NB4 (cell line): ENCODE measurements around the gene WDR86.

Source experiments
- DNase-seq: peaks from one replicate; pipeline ENCODE4 v3.0.0; 2010; ENCODE audit warnings: low read depth
- H3K4me3 ChIP-seq: one replicate; pipeline ENCODE4 v1.5.1; 2011; ENCODE audit warnings: mild to moderate bottlenecking, low read depth, low read length, moderate library complexity
- MYC ChIP-seq: IDR thresholded peaks from 2 replicates; pipeline ENCODE4 v1.6.1; 2011; ENCODE audit warnings: low read depth, low read length
- POLR2A ChIP-seq: IDR thresholded peaks from 2 replicates; pipeline ENCODE4 v1.6.1; 2011; ENCODE audit warnings: mild to moderate bottlenecking; ENCODE audit not compliant: insufficient read length; ENCODE audit errors: extremely low read depth
- TF ChIP-seq, protein P1 (sequence below): IDR thresholded peaks from one replicate; pipeline ENCODE4 v1.5.1; 2012; ENCODE audit warnings: low read depth, low read length
- TF ChIP-seq, protein P2 (sequence below): IDR thresholded peaks from 2 replicates; pipeline ENCODE4 v1.6.1; 2011; ENCODE audit warnings: low read depth, low read length

The WDR86 gene

DNA sequence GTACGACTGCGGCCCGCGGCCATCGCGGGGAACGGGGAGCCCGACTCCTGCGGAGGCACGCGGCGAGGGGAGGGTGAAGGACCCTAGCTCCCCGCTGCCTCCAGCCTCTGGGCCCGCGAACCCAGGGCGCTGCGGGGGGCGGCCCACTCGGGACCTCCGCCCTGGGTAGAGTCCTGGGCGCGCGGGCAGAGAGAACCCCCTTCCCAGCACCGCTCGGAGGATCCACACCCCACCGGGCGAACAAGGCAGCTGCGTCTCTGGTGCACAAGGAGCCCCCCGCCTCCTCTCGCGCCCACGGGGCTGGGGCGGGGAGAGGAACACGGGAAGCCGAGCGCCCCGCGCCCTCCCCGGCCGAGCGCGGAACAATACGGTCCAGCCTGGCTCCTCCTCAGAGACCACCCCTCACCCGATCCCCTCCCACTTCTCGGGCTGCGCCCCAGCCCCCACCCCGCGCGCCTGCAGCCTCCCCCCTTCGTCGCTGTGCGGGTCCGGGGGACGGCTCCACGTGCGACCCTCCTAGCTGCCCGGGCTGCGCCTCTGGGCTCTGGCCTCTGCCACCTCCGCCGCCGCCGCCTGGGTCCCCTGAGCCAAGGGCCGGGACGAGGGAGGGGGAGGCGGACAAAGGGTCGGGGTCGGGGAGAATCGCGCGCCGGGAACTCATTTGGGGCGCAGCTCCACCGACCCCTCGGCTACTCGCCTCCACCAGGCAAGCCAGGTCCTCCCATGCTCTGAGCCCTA is at the start of gene WDR86:
TSS of gene WDR86 (minus strand) at position 372 of the 738 bp plus-strand sequence. CDS start 449 bp downstream, outside the sequence.
- no peak within 1 kb of the TSS for H3K4me3 ChIP-seq
- no peak for TF ChIP-seq POLR2A
- no peak for TF ChIP-seq MYC
- TF ChIP-seq, protein P1, sequence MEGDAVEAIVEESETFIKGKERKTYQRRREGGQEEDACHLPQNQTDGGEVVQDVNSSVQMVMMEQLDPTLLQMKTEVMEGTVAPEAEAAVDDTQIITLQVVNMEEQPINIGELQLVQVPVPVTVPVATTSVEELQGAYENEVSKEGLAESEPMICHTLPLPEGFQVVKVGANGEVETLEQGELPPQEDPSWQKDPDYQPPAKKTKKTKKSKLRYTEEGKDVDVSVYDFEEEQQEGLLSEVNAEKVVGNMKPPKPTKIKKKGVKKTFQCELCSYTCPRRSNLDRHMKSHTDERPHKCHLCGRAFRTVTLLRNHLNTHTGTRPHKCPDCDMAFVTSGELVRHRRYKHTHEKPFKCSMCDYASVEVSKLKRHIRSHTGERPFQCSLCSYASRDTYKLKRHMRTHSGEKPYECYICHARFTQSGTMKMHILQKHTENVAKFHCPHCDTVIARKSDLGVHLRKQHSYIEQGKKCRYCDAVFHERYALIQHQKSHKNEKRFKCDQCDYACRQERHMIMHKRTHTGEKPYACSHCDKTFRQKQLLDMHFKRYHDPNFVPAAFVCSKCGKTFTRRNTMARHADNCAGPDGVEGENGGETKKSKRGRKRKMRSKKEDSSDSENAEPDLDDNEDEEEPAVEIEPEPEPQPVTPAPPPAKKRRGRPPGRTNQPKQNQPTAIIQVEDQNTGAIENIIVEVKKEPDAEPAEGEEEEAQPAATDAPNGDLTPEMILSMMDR: no peak
- TF ChIP-seq, protein P2, sequence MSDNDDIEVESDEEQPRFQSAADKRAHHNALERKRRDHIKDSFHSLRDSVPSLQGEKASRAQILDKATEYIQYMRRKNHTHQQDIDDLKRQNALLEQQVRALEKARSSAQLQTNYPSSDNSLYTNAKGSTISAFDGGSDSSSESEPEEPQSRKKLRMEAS: no peak
- no peak for DNase-seq

DNA sequence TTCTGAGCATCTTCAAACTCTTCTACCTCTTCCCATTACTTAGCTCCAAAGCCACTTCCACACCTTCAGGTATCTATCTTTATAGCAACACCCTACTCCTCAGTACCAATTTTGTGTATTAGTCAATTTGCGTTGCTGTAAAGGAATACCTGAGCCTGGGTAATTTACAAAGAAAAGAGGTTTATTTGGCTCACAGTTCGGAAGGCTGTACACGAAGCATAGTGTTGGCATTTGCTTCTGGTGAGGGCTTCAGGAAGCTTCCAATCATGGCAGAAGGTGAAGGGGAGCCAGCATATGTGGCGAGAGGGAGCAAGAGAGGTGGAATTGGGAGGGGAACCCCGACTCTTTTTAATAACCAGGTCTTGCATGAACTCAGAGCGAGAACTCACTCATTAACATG is 47.7 kb upstream of the WDR86 start:
- DNase-seq: no peak
- H3K4me3 ChIP-seq: no peak overlapping the region
- no peak for TF ChIP-seq POLR2A
- no peak for TF ChIP-seq MYC
- TF ChIP-seq, protein P1: no peak
- TF ChIP-seq, protein P2: no peak

DNA sequence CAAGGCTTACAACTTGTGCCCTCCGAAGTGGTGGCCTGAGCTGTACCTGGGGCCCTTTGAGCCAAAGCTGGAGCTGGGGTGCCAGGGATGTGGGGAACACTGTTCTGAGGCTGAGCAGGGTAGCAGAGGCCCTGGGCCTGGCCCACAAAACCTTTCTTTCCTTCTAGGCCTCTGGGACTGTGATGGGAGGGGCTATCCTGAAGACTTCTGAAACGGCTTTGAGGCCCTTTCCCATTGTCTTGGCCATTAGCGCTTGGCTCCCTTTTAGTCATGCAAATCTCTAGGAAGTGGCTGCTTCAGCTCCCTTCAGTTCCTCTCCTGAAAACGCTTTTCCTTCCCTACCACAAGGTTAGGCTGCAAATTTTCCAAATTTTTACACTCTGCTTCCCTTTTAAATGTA is 46.9 kb upstream of the WDR86 start:
- DNase-seq: no peak
- H3K4me3 ChIP-seq: no peak overlapping the region
- TF ChIP-seq POLR2A: no peak
- TF ChIP-seq MYC: no peak
- TF ChIP-seq, protein P2: no peak
- TF ChIP-seq, protein P1: no peak

GRCh38 chr7:151456276-151456675 is 46.4 kb upstream of the WDR86 start:
- no peak for TF ChIP-seq POLR2A
- TF ChIP-seq, protein P1: no peak
- TF ChIP-seq MYC: no peak
- TF ChIP-seq, protein P2: no peak
- no peak for DNase-seq
- H3K4me3 ChIP-seq: no peak overlapping the region

- no peak for DNase-seq
These were observed 45.9 kb upstream of the WDR86 start for GRCh38 chr7:151455690-151456089.

DNA sequence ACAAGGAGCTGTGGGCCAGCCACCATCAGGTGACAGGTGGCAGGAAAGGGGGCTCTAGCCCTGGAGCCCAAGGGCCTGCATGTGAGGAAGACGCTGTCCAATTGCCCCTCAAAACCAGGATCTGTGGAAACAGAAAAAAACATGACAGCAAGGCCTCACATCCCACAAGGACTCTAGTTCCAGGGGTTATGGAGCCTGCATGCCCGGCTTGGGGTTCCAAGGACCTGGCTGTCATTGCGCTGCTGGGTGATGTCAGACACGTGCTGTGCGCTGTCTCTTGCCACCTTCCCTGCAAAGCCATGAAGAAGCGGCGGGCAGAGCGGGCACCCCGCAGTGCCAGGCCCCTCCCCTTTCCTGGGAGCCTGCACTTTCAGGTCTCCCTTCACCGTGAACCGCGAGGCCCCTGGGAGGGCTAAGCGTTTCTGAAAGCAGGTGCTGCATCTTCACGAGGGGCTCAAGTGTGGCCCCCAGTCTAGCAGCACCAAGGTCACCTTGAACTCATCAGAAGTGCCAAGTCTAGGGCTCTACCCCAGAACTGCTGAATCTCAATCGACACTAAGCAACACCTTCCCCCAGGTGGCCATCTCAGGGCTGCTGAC is 45.2 kb upstream of the WDR86 start:
- no peak overlapping the region for H3K4me3 ChIP-seq
- TF ChIP-seq, protein P1: no peak
- TF ChIP-seq MYC (no peak), POLR2A (no peak)
- DNase-seq: no peak

More at GRCh38 chr7:151455690-151456089, 45.9 kb upstream of the WDR86 start:
- no peak overlapping the region for H3K4me3 ChIP-seq
- TF ChIP-seq, protein P2: no peak
